Activated T-helper 17 cell treated with anti-CD3 and anti-CD28 coated beads, Interleukin-2, amount 50 U/mL, for 72 hours (primary cell): ENCODE measurements around the gene MGAT2. TPM values are rescaled to one million over a fixed set of nuclear protein-coding genes. Genes with fewer than 3 reads are reported as not detected.
"Not testable (repeated sequence)": the region's sequence is repeated elsewhere in the genome, so short reads cannot be mapped to it uniquely, and the experiment has no call there.

Experiments used
- ATAC-seq: fragments of 150-1000 bp; cut with Tn5 transposase; replicated peaks from 2 replicates; pipeline ENCODE4 v1.10.0; 2021; ENCODE audit warnings: mild to moderate bottlenecking, moderate library complexity
- H3K27ac Mint-ChIP-seq: one replicate; pipeline ENCODE4 v1.8.0; 2022; ENCODE audit warnings: mixed read lengths
- H3K27me3 Mint-ChIP-seq: one replicate; pipeline ENCODE4 v1.8.0; 2022; ENCODE audit warnings: mixed read lengths
- H3K36me3 Mint-ChIP-seq: one replicate; pipeline ENCODE4 v1.8.0; 2022; ENCODE audit warnings: low read depth, mild to moderate bottlenecking, mixed read lengths
- H3K4me1 Mint-ChIP-seq: one replicate; pipeline ENCODE4 v1.8.0; 2022; ENCODE audit warnings: mixed read lengths
- H3K4me3 Mint-ChIP-seq: one replicate; pipeline ENCODE4 v1.8.0; 2022; ENCODE audit warnings: mild to moderate bottlenecking, mixed read lengths
- H3K9me3 Mint-ChIP-seq: one replicate; pipeline ENCODE4 v1.8.0; 2022; ENCODE audit warnings: mixed read lengths
- total RNA-seq, 2 donors: library from RNA; stranded (reverse); gene quantifications; one replicate each; pipeline ENCODE4 v1.2.3, GENCODE V29; 2022

MGAT2 gene
- total RNA-seq, 2 donors from 2014 or later, result 44.6 to 49.3 TPM

DNA sequence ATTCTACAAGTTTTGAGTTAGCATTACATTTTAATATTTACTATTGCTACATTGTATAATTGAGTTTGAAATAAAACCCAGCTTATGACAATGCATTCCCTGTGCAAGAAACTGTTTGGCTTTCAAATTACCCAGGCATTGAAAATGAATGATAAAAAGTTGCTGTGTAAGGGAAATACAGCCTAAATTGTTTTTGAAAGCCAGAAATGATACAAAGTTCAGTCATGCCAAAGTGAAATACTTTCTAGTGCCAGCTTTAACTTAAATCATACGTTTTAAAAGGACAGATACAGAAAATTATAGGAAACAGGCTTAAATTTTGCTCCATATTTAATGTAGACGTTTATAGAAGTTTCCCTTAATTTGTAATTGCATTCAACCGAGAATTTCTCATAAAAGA is 2.8 kb downstream of the MGAT2 start:
- peak overlapping the region; percentile 95 for H3K4me3 Mint-ChIP-seq
- peaks cover 94% of the 10 kb centered on the region for H3K36me3 Mint-ChIP-seq
- H3K4me1 Mint-ChIP-seq, result peaks cover 15% of the 10 kb centered on the region
- H3K9me3 Mint-ChIP-seq, result no peaks in the 10 kb centered on the region
- H3K27ac Mint-ChIP-seq, result peak overlapping the region; percentile 87
- no peaks in the 10 kb centered on the region for H3K27me3 Mint-ChIP-seq
- no peak for ATAC-seq

DNA sequence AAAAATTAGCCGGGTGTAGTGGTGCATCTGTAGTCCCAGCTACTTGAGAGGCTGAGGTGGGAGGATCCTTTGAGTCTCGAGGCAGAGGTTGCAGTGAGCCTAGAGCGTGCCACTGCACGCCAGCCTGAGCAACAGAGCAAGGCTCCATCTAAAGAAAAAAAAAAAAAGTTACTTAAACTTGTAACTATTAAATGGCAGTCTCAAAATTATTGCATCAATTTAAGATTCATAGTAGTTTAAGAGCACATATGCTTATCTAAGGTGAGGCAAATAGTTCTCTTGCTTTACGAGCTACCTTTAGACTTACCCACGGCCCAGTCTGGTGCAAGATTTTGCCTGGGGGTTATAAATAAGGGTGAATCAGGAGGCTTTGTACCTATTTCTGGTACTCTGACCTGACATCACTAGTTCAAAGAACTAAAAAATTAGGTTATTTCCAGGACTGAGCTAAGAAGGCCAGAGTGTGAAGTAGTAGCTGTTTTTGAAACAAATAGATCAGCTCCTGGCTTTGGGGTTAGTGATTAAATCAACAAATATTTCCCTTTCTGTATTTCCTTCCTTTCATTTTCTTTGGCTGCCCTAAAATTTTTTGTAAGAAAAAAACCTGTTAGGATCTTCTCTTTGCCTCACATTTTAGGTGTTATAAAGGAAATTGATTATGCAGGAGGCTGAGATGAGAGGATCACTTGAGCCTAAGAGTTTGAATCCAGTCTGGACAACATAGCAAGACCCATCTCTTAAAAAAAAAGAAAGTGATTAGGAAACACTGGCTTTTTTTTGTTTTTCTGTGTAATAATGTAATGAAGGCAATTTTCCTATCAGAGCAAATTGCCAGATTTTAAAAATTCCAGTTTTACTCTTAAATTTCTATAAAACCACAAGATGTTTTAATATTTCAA is 3.6 kb downstream of the MGAT2 start:
- Mint-ChIP-seq H3K27ac (peak overlapping the region; percentile 87), H3K4me1 (peaks cover 8% of the 10 kb centered on the region), H3K4me3 (peak overlapping the region; percentile 95), H3K9me3 (no peaks in the 10 kb centered on the region), H3K27me3 (no peaks in the 10 kb centered on the region), H3K36me3 (peaks cover 94% of the 10 kb centered on the region)
- ATAC-seq, result peak; percentile 25

DNA sequence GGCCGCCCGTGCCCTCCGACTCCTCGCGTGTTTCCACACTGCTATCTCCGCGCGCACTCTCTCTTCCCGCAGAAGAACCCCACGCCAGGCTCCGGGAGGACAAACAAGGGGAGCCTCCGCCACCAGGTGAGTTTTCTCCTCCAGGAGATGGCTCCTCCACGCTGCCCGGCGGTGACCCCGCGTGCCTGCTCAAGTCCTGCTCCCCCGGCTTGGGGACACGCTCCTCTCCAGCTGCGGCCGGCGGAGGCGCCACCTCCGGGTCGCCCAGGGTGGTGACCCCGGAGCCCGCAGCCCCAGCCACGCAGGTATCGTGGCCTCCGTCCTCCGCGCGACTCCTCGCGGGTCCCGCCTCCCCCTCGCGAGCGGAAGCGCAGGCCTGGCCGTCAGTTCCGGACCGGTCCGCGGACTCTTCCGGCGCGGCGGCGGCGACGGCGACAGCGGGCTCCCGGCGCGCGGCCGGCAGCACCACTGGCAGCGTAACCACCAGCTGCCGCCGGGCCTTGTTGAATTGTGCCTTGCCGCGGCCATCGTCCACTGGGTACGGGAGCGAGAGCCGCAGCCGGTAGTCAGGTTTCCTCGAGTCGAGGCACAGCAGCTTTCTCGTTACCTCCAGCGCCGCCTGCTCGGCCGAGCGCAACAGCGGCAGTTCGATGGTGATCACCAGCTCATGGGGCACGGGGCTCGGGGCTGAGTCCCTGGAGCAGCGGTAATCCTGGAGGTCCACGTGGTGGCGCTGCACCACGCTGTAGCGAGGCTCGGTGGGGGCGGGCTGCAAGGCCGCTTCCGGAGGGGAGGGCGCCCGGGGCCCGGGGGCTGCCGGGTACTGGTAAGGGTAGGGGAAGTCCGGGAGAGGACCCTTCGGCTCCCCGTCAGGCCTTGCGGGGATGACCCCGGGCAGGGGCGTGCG is 13.3 kb downstream of the MGAT2 start:
- Mint-ChIP-seq H3K27me3 (no peaks in the 10 kb centered on the region), H3K36me3 (peaks cover 78% of the 10 kb centered on the region), H3K4me3 (peak overlapping the region; percentile 94), H3K9me3 (no peaks in the 10 kb centered on the region), H3K4me1 (peaks cover 21% of the 10 kb centered on the region), H3K27ac (peak overlapping the region; percentile 93)
- peak; percentile 81 for ATAC-seq

DNA sequence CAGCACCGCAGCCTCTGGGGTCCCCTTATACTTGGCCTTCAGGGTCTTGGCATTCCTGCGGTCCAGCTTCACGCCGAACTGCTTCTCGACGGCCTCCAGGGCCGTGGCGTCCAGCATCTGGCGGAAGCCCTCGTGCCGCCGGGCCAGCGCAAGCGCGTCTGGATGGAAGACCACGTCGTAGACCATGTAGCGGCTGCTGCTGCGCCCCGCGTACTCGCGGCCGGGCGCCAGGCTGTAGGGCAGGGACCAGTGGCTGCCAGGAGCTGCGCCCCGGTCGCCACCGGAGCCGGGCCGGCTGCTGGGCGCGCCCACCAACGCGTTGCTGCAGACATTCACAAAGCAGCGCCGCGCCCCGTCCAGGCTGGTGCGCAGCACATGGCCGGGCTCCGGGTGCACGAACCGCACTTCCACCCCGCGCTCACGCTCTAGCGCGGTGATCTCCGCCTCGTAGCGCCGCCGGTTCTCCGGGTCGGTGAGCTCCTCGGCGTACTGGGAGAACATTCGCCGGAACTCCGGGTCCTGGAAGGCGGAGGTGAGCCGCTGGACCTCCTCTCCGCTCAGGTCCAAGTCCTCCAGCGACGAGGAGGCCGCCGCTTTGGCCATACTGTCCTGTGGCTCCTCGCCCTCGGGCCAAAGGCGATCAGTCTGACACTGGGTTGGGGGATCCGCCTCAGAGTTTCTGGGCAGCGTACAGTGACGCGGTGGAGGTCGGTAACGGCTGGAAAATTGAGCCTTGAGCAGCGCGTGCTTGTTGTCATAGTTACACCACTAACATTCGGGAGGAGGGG is 14.1 kb downstream of the MGAT2 start, which contains the start of gene DNAAF2:
Gene DNAAF2, minus strand, starts transcription at position 698 of the 788 bp plus-strand sequence. Its CDS starts 95 bp downstream, at position 603.
- Mint-ChIP-seq H3K27me3 (no peaks in the 10 kb centered on the region), H3K4me1 (peaks cover 22% of the 10 kb centered on the region)

DNA sequence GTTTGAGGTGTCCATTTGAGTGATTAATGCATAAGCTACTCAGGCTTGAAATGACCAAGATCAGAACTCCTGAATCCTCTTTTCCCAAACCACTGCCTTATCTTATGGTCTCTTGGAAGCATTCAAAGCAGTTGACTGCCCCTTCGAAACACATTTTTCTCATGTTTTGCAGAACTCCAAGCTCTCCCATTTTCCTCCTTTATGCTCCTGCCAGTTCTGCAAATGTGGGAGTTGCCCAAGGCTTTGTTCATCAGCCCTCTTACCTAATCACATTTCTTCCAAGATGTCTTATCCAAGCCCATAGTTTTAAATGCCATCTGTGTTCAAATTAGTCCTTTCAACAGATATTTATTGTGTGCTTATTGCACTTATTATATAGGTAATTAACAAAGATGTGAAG is 16.3 kb downstream of the MGAT2 start:
- H3K27ac Mint-ChIP-seq, result peak overlapping the region; percentile 98
- H3K4me1 Mint-ChIP-seq, result peaks cover 27% of the 10 kb centered on the region
- H3K4me3 Mint-ChIP-seq, result peak overlapping the region; percentile 94
- H3K9me3 Mint-ChIP-seq, result no peaks in the 10 kb centered on the region
- no peaks in the 10 kb centered on the region for H3K27me3 Mint-ChIP-seq
- H3K36me3 Mint-ChIP-seq, result peaks cover 79% of the 10 kb centered on the region
- ATAC-seq, result no peak

More for the DNA sequence above, 14.1 kb downstream of the MGAT2 start, which contains the start of gene DNAAF2:
- H3K36me3 Mint-ChIP-seq, result peaks cover 78% of the 10 kb centered on the region
- H3K9me3 Mint-ChIP-seq, result no peaks in the 10 kb centered on the region
- peak within 1 kb of the TSS; percentile 98 for H3K27ac Mint-ChIP-seq
- peak within 1 kb of the TSS; percentile 94 for H3K4me3 Mint-ChIP-seq
- ATAC-seq, result peak; percentile 42

- peaks cover 33% of the 10 kb centered on the region for H3K4me1 Mint-ChIP-seq
- H3K9me3 Mint-ChIP-seq, result no peaks in the 10 kb centered on the region
- H3K36me3 Mint-ChIP-seq, result peaks cover 85% of the 10 kb centered on the region
- peak overlapping the region; percentile 94 for H3K4me3 Mint-ChIP-seq
- peak overlapping the region; percentile 98 for H3K27ac Mint-ChIP-seq
- H3K27me3 Mint-ChIP-seq, result no peaks in the 10 kb centered on the region
- no peak for ATAC-seq
Observed at GRCh38 chr14:49637534-49638078, 17.0 kb downstream of the MGAT2 start.

GRCh38 chr14:49640540-49641417 is 20.2 kb downstream of the MGAT2 start:
- no peak for ATAC-seq
- Mint-ChIP-seq H3K9me3 (no peaks in the 10 kb centered on the region), H3K4me1 (peaks cover 33% of the 10 kb centered on the region), H3K4me3 (no peak overlapping the region), H3K36me3 (peaks cover 80% of the 10 kb centered on the region), H3K27me3 (no peaks in the 10 kb centered on the region), H3K27ac (peak overlapping the region; percentile 21)

GRCh38 chr14:49641697-49642129 is 21.1 kb downstream of the MGAT2 start:
- no peak for ATAC-seq
- H3K4me3 Mint-ChIP-seq, result no peak overlapping the region
- H3K27me3 Mint-ChIP-seq, result no peaks in the 10 kb centered on the region
- H3K36me3 Mint-ChIP-seq, result peaks cover 76% of the 10 kb centered on the region
- peak overlapping the region; percentile 47 for H3K27ac Mint-ChIP-seq
- H3K9me3 Mint-ChIP-seq, result no peaks in the 10 kb centered on the region
- peaks cover 30% of the 10 kb centered on the region for H3K4me1 Mint-ChIP-seq

DNA sequence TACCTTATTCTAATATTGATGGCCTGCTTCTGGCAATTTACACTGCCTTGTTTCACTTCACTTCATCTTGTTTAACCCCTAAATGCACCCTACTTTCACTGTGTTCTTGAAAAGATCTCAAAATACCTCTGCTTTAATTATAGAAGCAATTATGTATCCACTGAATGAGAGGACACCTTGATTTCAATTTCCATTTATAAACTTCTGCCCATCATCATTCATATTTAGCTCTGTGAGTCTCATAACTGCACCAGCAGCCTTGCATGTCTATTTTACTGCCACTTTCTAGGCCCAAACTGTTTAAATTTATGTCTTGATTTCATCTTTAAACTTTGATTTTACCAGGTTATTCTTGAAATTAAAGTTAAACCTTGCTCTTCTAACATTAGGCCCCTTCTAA is 21.6 kb downstream of the MGAT2 start:
- Mint-ChIP-seq H3K9me3 (no peaks in the 10 kb centered on the region), H3K4me3 (no peak overlapping the region), H3K36me3 (peaks cover 76% of the 10 kb centered on the region), H3K27ac (peak overlapping the region; percentile 47), H3K4me1 (peaks cover 25% of the 10 kb centered on the region), H3K27me3 (no peaks in the 10 kb centered on the region)
- ATAC-seq, result no peak

- no peaks in the 10 kb centered on the region for H3K27me3 Mint-ChIP-seq
- peaks cover 11% of the 10 kb centered on the region for H3K36me3 Mint-ChIP-seq
- H3K9me3 Mint-ChIP-seq, result no peaks in the 10 kb centered on the region
- no peak overlapping the region for H3K27ac Mint-ChIP-seq
- H3K4me3 Mint-ChIP-seq, result no peak overlapping the region
- no peaks in the 10 kb centered on the region for H3K4me1 Mint-ChIP-seq
- ATAC-seq, result no peak
Observed at GRCh38 chr14:49653508-49653907, 32.9 kb downstream of the MGAT2 start.

GRCh38 chr14:49654511-49654910 is 33.9 kb downstream of the MGAT2 start:
- Mint-ChIP-seq H3K4me3 (no peak overlapping the region), H3K9me3 (no peaks in the 10 kb centered on the region), H3K27ac (no peak overlapping the region), H3K27me3 (no peaks in the 10 kb centered on the region), H3K36me3 (peaks cover 8% of the 10 kb centered on the region), H3K4me1 (no peaks in the 10 kb centered on the region)
- no peak for ATAC-seq

DNA sequence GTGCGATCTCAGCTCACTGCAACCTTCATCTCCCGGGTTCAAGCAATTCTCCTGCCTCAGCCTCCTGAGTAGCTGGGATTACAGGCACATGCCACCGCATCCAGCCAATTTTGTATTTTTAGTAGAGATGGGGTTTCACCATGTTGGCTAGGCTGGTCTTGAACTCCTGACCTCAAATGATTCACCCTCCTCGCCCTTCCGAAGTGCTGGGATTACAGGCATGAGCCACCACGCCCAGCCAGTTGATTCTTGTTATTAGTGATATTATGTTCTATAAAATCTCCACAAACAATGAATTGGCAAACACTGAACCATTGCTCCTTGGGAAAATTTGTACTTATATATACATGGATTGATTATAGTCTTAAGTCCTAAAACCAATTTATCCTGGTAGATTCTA is 36.9 kb downstream of the MGAT2 start:
- not testable (repeated sequence) for H3K36me3 Mint-ChIP-seq, H3K4me1 Mint-ChIP-seq, ATAC-seq, H3K27me3 Mint-ChIP-seq, H3K27ac Mint-ChIP-seq, H3K4me3 Mint-ChIP-seq, H3K9me3 Mint-ChIP-seq
